Inflammatory macrophage (primary cell): ENCODE measurements around the gene SYNC.
A peak's percentile ranks its signal among the peaks of the same experiment; 100 is the strongest.

Source experiments
- DNase-seq, 2 donors: peaks; one replicate each; pipeline ENCODE4 v3.0.0-alpha.2; 2020 to 2022
- total RNA-seq, 18 experiments: gene quantifications; one replicate each; lab custom pipeline; 2026; ENCODE audit warnings: mixed read lengths in 6 of 18, inconsistent platforms in 2 of 18; lab: John Stamatoyannopoulos, UW

The SYNC gene
- 0.59 to 16.1 (median 2.9) reads per million in 18 experiments for total RNA-seq

DNA sequence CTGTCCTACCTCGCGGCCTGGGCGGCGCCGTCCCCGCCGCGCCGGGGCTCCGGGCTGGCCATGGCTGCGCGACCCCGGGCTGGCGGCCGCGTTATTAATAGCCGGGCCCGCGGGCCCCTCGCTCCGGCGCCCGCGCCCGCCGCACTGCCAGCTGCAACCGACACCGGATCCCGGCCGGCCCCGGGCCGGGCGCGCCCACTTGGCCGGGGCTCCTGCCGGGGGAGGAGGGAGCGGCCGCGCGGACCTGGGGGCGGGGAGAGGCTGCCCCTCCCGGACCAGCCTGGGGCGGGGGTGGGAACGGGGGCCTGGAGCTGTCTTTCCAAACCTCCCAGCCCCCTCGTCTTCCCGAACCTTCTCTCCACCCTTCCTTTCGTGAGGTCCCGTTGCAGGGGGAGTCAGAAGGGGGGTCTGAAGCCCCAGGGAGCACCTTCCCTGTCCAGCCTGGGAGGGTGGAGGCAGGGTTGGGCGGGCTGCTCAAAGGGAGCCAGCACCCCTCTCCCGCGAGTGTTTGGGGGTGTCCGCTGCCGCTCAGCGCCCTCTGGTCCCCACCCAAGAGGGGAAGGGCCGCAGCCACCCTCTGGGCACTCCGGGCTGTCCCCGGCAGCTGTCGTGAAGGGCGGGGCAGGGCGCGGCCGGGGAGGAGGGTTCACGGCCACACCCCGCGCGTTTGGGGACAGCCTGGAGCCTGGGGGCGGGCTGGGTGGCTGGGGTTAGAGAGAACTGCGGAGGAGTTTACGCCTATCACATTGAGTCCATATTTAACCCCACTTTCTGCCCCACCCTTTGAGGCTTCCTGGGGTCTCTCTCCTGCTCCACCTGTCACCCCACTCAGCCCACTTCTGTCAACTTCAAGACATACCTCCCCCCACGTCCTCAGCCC is at the start of gene SYNC:
TSS of gene SYNC (minus strand) at position 172 of the 880 bp plus-strand sequence. CDS start at position 62, 110 bp downstream.
- peak; percentile 40 to 44 for DNase-seq

DNA sequence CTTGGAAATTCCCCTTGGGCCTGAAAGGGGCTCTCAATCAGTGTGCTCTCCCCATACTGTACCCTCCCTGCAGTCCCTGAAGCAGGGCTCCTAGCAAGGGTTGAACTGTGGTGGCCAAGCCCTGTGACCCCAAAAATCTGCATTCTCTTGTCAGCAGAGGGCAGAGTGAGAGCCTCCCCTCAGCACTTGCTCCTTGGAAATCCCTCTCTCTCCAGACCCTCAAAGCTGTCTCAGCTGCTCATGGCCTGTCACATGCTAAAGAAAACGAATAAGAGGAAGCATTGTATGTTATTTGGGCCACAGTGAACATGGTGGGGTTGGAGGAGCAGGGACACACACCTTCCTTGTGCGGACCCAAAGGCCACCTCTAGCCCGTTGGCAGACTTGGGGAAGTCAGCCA is 47.2 kb upstream of the SYNC start:
- no peak for DNase-seq

DNA sequence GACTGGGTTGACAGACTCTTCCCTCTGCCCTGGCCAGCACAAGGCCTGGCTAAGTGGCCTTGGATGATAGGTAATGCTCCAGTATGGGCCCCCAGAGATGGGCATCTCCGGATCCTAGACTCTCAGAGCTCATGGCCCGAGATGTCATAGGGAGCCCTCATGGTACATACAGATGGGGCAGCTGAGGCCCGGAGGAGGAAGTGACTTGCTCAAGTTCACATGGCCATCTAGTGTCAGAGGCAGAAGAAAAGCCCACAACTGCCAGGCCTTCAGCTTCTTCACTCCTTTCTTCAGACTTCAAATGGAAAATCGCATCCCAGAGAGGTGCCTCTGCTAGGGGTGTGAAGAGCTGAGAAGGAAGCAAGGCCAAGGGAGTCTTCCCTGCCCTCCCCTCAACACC is 46.8 kb upstream of the SYNC start:
- peak in 1 of 2 donors; percentile 53 for DNase-seq

DNA sequence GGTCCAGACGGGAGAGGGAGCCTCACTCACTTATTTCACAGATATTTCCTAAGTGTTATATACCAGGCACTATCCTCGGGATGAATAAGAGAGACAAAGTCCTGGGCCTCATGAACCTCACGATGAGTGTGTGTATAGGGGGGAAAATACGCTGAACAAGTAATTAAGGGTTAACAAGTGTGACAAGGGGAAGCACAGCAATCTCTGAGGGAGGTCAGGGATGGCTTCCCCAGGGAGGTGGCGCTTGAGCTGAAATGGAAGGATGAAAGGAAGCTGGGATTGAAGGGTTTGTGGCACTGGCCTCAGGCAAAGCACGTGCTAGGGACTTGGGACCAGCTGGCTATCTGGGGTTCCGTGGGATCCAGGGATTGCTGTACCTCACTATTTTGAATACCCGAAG is 46.4 kb upstream of the SYNC start:
- DNase-seq, result no peak

DNA sequence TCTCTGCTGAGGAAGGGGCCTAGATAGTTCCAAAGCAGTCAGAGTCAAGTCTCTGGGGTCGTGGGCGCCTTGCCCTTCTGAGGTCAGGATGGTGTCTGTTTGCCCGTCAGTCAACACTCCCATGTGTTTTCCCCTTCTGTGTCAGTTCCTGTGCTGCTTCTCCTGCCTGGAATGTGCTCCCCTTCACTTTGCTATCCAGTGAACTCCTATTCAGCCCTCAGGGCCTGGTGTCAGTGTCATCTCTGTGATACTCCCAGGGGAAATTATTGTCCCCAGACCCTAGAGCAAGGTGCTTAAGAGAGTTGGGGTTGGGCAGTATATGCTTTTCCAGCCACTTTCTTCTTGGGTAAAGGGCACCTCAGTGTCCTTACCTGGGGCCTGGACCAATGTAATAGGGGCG is 45.8 kb upstream of the SYNC start:
- no peak for DNase-seq

DNA sequence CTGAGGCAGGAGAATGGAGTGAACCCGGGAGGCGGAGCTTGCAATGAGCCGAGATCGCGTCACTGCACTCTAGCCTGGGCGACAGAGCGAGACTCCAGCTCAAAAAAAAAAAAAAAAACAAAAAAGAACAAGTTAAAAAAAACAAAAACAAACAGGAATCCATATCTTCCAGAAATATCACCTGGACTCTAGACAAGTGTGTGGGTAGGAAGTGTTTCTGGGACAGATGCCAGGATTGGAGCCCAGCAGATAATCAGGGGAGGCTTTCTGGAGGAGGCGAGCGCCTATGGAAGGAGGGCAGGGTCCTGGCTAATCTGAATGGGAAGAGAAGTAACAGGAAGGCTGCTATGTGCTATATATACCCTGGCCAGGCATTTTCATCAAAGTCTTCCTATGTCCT is 43.6 kb upstream of the SYNC start:
- no peak for DNase-seq

DNA sequence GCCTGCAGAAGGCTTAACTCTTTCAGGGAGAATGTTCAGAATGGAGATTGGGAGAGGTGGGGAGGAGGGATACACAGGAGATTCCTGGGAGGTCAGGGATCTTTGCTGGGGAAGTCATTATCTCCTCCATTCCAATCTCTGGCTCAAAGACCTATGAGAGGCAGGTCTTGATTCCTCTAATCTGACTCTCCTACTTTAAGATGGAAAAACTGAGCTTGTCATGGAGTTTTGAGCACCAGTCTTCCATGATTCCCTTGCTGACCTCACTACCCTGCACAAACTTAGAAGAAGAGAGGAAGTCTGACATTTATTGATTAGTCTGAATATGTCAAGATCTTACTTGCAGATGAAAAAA is 41.5 kb upstream of the SYNC start:
- DNase-seq, result no peak

DNA sequence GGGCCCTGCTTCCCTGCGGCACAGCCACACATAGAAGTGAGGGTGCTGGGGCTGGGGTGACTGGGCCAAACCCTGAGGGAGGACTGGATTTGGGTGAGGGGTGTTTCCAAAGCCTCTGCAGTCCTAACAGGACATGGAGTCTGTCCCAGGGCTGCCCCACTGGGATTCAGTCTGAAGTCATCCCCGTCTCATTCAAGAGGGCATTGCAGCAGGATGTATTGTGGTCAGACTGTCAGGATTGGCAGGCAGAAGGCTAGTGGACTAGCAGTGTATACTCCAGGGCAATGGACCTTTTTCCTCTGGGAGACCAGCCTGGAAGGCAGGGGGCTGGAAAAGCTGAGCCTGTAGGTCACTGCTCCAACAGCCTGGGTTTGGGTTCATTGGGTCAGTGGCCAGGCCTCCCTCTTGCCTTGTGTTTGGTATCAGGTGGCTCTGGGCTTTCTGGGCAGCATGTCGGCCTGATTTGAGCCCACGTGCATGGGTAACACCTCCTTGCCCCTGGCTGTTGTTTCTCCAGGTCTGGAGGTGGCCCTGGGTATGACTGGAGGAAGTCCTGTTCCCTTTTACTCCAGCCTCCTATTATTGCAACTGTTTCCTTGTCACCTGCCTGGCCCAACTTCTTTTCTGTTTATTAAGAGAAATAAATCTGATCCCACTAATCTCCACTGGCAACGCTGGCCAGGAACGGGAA is 41.0 kb upstream of the SYNC start:
- DNase-seq, result no peak

DNA sequence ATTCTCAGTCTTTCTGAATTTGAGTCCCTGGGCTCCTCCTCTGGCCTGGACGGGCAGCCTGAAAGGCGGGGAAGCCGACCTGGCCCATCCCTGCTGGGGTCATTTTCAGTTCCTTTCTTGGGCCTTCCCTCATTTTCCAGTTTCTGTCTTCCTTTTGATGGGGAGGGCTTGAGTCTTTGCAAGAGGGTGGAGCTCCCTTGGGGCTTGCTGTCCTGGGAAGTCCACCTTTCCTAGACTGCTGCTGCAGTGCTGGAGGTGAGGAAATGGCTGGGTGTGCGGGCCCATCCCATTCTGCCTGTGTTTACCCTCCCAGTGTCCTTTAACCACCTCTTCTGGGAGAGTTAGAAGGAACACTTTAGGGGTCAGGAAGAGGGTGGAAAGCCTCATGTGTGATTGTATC is 40.4 kb upstream of the SYNC start:
- DNase-seq, result no peak

DNA sequence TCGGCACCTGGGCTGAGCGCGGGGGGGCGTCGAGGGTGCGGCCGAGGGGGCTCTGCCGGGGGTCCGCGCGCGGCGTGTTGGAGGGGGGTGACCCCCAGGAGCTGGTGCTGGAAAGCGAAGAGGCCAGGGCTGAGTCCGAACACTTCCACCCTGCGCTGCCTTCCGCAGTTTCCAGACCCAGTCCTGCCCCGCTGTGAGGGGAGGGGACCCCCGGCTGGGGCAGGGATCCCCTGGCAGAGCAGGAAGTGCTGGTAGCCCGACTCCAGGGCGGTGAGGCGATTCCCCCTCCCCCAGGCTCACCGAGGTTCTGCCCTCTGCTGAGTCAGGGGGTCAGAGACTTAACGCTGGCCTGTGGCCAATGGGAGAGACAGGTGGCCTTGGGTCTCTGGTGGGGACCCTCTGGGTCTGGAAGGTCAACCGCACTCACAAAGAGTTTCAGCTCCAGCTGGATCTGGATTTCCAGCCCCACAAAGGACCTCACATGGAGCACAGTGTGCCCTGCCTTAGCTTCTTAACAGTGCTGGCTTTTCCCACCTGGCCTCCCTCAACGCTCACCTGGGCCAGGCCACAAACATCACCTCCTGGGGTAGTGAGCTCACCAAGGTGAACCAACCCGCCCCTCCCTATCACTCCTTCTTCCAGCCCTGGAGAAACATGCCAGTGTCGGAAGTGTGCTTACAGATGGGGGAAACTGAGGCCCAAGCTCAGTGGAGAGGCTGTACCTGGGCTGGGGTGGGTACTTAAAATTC is 39.8 kb upstream of the SYNC start:
- no peak for DNase-seq

DNA sequence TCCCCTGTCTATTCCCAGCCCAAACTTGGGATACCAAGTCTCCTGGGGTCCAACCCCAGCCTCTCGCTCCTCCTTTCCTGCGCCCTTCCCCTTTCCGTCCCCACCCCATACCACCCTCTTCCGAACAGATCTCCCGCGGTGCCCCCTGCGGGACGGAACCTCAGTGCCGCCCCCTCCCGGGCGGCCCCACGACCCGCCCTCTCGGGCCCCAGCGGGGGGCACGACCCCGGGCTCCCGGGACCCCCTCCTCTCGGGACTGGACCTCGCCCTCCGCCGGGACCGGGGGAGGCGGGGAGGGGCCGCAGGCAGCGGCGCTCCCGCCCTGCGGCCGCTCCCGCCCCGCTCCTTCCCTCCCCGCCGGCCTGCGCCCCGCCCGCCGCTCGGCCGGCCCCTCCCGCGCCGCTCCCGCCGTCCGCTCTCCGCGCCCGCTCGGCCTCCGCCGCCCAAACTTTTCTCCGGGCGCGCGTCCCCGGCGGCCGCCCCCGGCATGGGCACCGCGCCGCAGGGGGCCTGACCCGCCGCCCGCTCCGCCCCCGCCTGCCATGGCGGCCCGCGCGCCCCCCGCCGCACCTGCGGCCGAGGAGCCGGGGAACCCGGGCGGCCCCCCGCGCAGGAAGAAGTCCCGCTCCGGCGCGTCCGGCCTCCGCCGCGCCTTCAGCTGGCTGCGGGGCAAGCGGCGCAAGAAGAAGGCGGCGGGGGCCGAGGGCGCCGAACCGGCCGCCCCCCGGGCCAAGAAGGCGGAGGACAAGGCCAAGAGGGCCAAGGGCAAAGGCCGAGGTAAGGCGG is 39.0 kb upstream of the SYNC start:
- DNase-seq, result peak in 1 of 2 donors; percentile 24

DNA sequence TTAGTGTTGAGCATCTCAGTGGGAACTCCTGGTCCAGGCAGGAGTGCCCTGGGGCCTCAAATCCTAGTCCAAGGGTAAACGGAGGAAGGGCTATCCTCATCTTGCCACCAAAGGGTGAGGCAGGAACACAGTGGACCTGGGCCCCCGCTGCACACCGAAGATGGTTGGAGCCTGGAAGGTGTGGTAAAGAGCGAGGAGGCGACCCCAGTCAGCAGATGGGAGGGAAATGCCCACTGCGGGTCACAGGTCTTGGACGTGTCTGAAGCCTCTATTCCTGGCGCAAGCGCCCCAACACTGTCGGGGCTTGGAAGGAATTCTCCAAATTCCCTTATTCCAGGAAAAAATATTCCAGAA is 38.5 kb upstream of the SYNC start:
- DNase-seq, result no peak

DNA sequence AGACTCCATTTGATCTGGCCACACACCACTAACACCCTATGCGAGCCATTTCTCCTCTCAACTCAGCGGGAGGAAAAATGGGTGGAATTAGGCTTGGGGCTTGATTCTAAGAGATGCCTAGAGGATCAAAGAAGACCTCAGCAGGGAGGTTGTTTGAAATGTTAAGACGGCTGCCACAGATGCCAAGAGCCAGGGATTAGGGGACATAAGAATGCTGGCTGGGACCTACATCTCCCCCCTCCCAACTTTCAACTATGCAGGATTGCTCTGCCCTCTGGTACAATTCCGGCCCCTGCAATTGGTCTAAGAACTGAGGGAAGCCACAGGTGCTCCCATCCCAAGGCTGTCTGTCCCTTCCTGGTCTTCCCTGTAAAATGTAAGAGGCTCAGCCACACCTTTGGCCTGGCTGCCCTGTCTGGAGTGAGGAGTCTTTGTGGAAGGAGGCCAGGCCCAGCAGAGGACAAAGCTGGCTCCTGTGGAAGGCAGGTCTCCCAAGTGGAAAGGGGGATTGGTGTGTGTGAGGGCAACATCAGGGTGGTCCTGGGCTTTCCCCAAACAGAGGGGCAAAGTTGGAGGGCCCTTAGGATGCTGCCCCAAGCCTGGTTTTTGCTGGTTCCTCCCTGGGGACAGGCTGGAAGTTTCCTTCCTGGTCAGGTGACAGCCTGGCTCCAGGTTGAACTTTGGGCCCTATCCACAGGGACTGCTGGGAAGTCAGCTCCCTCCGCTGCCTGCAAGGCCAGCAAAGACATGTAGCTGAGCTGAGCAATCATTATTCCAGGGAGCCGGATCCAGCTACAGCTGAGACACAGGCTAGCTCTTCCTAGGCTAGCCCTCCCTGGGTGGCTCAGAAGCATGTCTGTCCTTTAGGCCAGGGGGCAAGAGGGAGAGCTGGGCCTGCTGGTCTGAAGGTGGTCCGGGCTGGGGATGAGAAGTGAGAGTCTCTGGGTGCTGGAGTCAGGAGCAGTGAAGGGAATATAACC is 34.5 kb upstream of the SYNC start:
- no peak for DNase-seq

DNA sequence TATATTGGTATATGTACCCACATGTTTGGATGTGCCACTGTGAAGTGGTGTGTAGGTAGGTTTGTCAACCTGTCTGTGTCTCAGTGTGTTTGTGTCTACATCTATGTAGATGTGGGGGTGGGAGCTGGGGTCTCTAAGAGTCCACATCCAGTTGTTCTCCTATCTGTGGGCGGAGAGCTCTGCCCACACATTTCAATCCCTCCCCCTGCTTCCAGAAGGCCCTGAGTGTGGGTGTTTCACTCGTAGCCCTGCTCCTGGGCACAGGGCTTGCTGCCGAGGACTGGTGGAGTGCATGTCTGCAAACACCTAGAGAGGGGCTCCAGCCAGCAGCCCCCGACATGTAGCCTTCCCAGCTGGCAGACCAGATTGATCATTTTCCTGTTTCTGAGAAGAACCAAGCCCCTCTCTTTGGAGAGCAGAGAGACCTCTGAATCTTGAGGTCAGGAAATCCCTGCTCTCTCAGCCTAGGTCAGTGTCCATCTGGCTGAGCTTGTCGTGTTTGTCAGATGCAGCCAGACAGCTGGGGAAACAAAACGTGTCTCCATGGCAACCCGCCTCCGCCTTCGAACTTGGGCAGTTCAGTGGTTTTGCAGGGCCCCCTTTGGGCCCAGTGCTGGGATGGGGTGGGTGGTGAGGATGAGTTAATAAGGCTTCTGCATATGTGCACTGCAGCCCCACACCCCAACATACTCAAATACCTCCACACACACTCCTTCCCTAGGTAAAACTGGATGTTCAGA is 31.2 kb upstream of the SYNC start:
- peak; percentile 8 to 64 for DNase-seq

DNA sequence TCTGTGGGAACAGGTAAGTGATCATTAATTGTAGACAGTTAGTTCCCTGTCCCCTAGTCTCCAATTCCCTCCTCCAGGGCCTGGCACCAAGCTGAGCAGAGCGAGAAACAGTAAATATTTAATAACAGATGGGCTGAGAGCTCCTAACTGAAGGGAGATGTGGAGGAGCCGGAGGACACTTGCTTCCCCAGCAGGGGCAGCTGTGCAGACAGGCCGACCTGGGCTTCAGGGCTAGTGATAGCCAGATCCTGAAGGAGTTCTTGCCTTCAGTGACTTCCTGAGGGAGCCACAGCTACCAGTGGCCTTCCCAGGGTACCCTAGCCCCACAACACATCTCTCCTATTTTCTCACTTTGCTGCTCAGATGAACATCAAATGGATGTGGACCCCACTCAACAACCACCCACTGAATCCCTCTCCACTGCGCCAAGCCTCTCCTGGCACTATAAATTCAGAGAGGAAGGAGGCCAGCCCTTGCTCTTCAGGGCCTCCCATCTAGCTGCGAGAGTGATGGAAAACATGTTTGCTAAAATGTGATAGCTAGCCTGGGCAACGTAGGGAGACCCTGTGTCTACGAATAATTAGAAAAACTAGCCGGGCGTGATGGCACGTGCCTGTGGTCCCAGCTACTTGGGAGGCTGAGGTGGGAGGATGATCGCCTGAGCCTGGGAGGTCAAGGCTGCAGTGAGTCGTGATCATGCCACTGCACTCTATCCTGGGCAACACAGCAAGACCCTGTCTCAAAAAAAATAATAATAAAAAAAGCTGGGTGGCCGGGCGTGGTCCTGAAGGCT is 26.9 kb upstream of the SYNC start:
- DNase-seq, result no peak

DNA sequence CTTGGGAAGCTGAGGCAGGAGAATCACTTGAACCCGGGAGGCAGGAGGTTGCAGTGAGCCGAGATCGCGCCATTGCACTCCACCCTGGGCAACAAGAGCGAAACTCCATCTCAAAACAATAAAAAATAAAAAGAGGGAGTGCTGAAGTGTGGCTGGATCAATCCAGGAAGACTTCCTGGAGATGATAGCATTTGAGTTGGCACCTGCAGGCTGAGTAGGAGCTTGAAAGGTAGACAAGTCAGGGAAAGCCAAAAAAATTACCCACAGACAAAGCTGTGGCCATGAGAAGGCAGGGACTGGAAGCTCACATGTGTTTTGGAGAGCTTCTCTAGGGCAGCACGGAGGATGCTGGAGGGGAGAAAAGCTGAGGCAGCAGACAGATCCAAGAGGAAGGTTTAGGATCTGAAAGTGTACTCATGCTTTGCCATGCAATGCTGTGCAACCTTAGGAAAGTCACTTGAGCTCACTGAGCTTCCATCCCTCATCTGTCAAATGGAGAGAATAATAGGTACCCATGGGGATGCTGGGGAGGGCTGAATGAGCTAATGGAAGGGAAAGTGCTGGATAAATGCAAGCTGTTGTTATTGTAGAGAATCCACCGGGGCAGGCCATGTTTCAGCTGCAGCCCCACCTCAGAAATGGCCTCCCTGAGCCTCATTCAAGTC is 26.0 kb upstream of the SYNC start:
- DNase-seq, result no peak

DNA sequence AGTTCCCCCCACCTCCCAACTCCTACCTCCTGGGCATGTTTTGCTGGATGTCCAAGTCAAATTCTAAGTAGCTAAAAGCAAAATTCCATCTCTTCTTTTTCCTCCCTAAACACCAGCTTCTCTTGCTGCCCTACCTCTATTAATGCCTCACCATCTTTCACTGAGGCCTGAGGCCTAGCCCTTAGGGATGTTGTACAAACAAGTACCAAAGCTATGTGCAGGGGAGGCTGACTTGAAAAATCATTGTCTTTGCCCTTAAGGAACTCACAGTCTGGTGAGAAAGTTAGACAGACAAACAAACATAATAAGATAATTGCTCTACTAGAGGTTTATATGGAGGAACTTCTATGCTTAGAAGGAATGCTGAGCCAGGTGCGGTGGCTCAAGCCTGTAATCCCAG is 25.3 kb upstream of the SYNC start:
- no peak for DNase-seq

DNA sequence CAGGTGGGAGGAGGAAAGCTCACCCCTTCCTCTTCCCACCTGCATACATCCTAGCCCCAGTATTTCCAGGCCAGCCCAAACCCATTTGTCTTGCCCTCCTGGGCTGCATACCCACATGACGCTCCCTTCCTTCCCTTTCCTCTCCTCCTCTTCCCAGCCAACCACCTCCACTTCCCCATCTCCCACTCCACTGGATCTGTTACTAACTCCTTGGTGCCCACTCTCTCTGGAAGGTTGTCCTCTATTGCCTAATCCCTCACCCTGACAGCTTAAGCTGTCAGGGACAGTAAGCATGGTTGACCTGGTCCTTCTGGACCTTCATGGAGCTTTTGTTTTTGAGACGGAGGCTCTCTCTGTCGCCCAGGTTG is 23.0 kb upstream of the SYNC start:
- DNase-seq, result peak; percentile 50 to 77
